Astrocyte (in vitro differentiated cells and primary cell): Measurements from ENCODE around the gene ACSBG1. TPM values are rescaled to one million over a fixed set of nuclear protein-coding genes. Genes with fewer than 3 reads are reported as not detected.

Source experiments
- DNase-seq: peaks from one replicate; pipeline ENCODE4 v3.0.0-alpha.2; 2010; ENCODE audit warnings: low read depth
- FAIRE-seq: peaks from 2 replicates; lab custom pipeline; 2011; peaks lifted over from hg19 to GRCh38; lab: Jason Lieb, UNC
- H2AFZ ChIP-seq: 2 replicates; pipeline ENCODE4 v1.6.0; 2012; ENCODE audit warnings: low read depth, low read length, inconsistent platforms
- H3K27ac ChIP-seq: 2 replicates; pipeline ENCODE4 v1.5.1; 2011; ENCODE audit warnings: low read depth, low read length, inconsistent platforms
- H3K27me3 ChIP-seq: 2 replicates; pipeline ENCODE4 v1.6.0; 2011; ENCODE audit warnings: low read length, inconsistent platforms; ENCODE audit not compliant: insufficient read depth
- H3K36me3 ChIP-seq: 2 replicates; pipeline ENCODE4 v1.5.1; 2011; ENCODE audit warnings: low read length, inconsistent platforms; ENCODE audit not compliant: insufficient read depth
- H3K4me1 ChIP-seq: 2 replicates; pipeline ENCODE4 v1.5.1; 2011; ENCODE audit warnings: low read length, inconsistent platforms; ENCODE audit not compliant: insufficient read depth
- H3K4me2 ChIP-seq: 2 replicates; pipeline ENCODE4 v1.6.0; 2012; ENCODE audit warnings: low read length, inconsistent platforms
- H3K4me3 ChIP-seq: 2 replicates; pipeline ENCODE4 v1.5.1; 2011; ENCODE audit warnings: low read depth, mild to moderate bottlenecking, low read length, inconsistent platforms; ENCODE audit not compliant: insufficient read depth
- H3K79me2 ChIP-seq: 2 replicates; pipeline ENCODE4 v1.6.0; 2012; ENCODE audit warnings: mild to moderate bottlenecking, low read length, inconsistent platforms; ENCODE audit not compliant: insufficient read depth
- H3K9ac ChIP-seq: 2 replicates; pipeline ENCODE4 v1.6.0; 2012; ENCODE audit warnings: mild to moderate bottlenecking, low read length, inconsistent platforms
- H3K9me3 ChIP-seq: 2 replicates; pipeline ENCODE4 v1.5.1; 2012; ENCODE audit warnings: low read depth, mild to moderate bottlenecking, low read length, inconsistent platforms; ENCODE audit not compliant: insufficient read depth
- H4K20me1 ChIP-seq: 2 replicates; pipeline ENCODE4 v1.6.0; 2012; ENCODE audit warnings: low read length, inconsistent platforms; ENCODE audit not compliant: insufficient read depth
- H3K27ac Mint-ChIP-seq: one replicate; pipeline ENCODE4 v1.8.0; 2021; ENCODE audit warnings: mild to moderate bottlenecking, mixed read lengths; ENCODE audit not compliant: unreplicated experiment
- H3K27me3 Mint-ChIP-seq: one replicate; pipeline ENCODE4 v1.8.0; 2021; ENCODE audit warnings: low read depth, mixed read lengths; ENCODE audit not compliant: unreplicated experiment
- H3K36me3 Mint-ChIP-seq: one replicate; pipeline ENCODE4 v1.8.0; 2021; ENCODE audit warnings: low read depth, mixed read lengths; ENCODE audit not compliant: unreplicated experiment
- H3K4me1 Mint-ChIP-seq: one replicate; pipeline ENCODE4 v1.8.0; 2021; ENCODE audit warnings: low read depth, mixed read lengths; ENCODE audit not compliant: unreplicated experiment
- H3K4me3 Mint-ChIP-seq: one replicate; pipeline ENCODE4 v1.8.0; 2021; ENCODE audit warnings: mild to moderate bottlenecking, moderate library complexity, mixed read lengths; ENCODE audit not compliant: unreplicated experiment
- H3K9me3 Mint-ChIP-seq: one replicate; pipeline ENCODE4 v1.8.0; 2021; ENCODE audit warnings: mild to moderate bottlenecking, mixed read lengths; ENCODE audit not compliant: unreplicated experiment
- CTCF ChIP-seq: IDR thresholded peaks from 2 replicates; pipeline ENCODE4 v1.5.1; 2011; ENCODE audit warnings: low read depth, mild to moderate bottlenecking, inconsistent platforms, low read length, moderate library complexity; ENCODE audit not compliant: insufficient read depth
- EZH2 ChIP-seq: IDR thresholded peaks from 2 replicates; pipeline ENCODE4 v1.6.1; 2012; ENCODE audit warnings: mild to moderate bottlenecking, low read length, inconsistent platforms; ENCODE audit not compliant: insufficient read depth
- total RNA-seq: library from RNA; stranded (reverse); gene quantifications from 2 replicates; pipeline ENCODE4 v1.2.1, GENCODE V29; 2021

The ACSBG1 gene
- total RNA-seq, 1 donor from 2014 or later: not detected

GRCh38 chr15:78256044-78256437, 21.7 kb upstream of the ACSBG1 start:
- FAIRE-seq (no peak), DNase-seq (no peak)
- H3K27ac Mint-ChIP-seq: no peak overlapping the region
- H3K4me2 ChIP-seq: no peak overlapping the region
- no peaks in the 10 kb centered on the region for H3K9me3 ChIP-seq
- no peaks in the 10 kb centered on the region for H3K79me2 ChIP-seq
- H3K27me3 Mint-ChIP-seq: peaks cover 7% of the 10 kb centered on the region
- TF ChIP-seq CTCF (no peak), EZH2 (no peak)
- H3K9me3 Mint-ChIP-seq: peaks cover 9% of the 10 kb centered on the region
- H3K4me3 ChIP-seq: no peak overlapping the region
- H3K36me3 Mint-ChIP-seq: no peaks in the 10 kb centered on the region
- H2AFZ ChIP-seq: no peak overlapping the region
- no peaks in the 10 kb centered on the region for H3K4me1 Mint-ChIP-seq
- no peaks in the 10 kb centered on the region for H3K36me3 ChIP-seq
- no peaks in the 10 kb centered on the region for H3K4me1 ChIP-seq
- no peak overlapping the region for H3K9ac ChIP-seq
- no peaks in the 10 kb centered on the region for H4K20me1 ChIP-seq
- no peaks in the 10 kb centered on the region for H3K27me3 ChIP-seq
- no peak overlapping the region for H3K4me3 Mint-ChIP-seq
- H3K27ac ChIP-seq: no peak overlapping the region

DNA sequence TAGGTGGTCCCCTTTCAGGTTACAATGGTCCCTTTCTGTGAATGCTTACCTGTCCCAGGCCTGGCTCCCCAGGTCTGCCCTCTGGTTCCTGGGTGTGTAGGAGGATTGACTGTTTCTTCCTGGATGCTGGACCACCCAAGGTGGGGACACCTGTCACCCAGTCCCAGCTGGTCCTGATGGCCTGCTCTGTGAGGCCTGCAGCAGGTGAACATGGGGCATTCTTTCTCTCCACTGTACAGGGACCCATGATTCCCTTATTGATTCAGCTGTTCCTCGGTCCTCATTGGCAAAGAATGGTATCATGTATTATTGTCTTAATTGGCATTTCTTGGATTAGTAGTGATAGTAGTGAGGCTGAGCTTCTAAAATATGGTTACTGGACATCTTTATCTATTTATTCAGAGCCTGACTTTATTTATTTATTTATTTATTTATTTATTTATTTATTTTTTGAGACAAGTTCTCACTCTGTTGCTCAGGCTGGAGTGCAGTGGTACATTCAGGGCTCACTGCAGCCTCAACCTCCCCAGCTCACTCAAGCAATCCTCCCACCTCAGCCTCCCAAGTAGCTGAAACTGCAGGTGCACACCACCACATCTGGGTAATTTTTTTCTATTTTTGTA, 21.2 kb upstream of the ACSBG1 start:
- no peaks in the 10 kb centered on the region for H3K36me3 Mint-ChIP-seq
- H3K4me1 Mint-ChIP-seq: no peaks in the 10 kb centered on the region
- Histone ChIP-seq H3K79me2 (no peaks in the 10 kb centered on the region), H3K4me2 (no peak overlapping the region), H2AFZ (no peak overlapping the region), H3K36me3 (no peaks in the 10 kb centered on the region), H3K9me3 (no peaks in the 10 kb centered on the region), H3K27ac (no peak overlapping the region), H3K4me1 (no peaks in the 10 kb centered on the region), H3K9ac (no peak overlapping the region), H3K4me3 (no peak overlapping the region), H4K20me1 (no peaks in the 10 kb centered on the region), H3K27me3 (no peaks in the 10 kb centered on the region)
- H3K9me3 Mint-ChIP-seq: peaks cover 8% of the 10 kb centered on the region
- FAIRE-seq (no peak), DNase-seq (no peak)
- no peak overlapping the region for H3K27ac Mint-ChIP-seq
- no peak overlapping the region for H3K4me3 Mint-ChIP-seq
- peaks cover 6% of the 10 kb centered on the region for H3K27me3 Mint-ChIP-seq
- TF ChIP-seq EZH2 (no peak), CTCF (no peak)

DNA sequence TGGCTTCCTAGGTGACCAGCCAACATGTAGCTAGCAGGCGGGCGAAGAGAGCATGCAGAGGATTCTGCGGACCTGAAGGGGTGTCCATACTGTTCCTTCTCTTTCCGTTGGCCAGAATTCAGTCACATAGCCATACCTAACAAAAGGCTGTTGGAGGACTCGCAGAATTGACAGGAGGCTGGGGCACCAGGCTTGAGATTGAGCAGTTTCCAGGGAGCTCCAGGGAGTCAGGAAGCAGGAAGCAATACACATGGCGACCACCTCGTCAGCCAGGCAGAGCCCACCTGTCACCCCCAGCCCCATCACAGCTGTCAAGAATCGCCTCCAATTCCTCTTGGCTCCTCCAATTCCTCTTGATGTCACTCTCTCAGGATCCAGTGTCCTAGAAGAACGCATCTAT, 16.8 kb upstream of the ACSBG1 start:
- no peak overlapping the region for H3K27ac ChIP-seq
- H3K27me3 Mint-ChIP-seq: peaks cover 10% of the 10 kb centered on the region
- no peaks in the 10 kb centered on the region for H3K36me3 ChIP-seq
- no peak for DNase-seq
- no peaks in the 10 kb centered on the region for H4K20me1 ChIP-seq
- TF ChIP-seq EZH2 (no peak), CTCF (no peak)
- H3K4me1 Mint-ChIP-seq: no peaks in the 10 kb centered on the region
- H3K4me1 ChIP-seq: no peaks in the 10 kb centered on the region
- no peak overlapping the region for H3K4me2 ChIP-seq
- FAIRE-seq: no peak
- no peak overlapping the region for H3K27ac Mint-ChIP-seq
- H3K4me3 ChIP-seq: no peak overlapping the region
- no peak overlapping the region for H2AFZ ChIP-seq
- peaks cover 6% of the 10 kb centered on the region for H3K9me3 Mint-ChIP-seq
- no peak overlapping the region for H3K9ac ChIP-seq
- H3K27me3 ChIP-seq: no peaks in the 10 kb centered on the region
- no peaks in the 10 kb centered on the region for H3K79me2 ChIP-seq
- H3K9me3 ChIP-seq: no peaks in the 10 kb centered on the region
- no peaks in the 10 kb centered on the region for H3K36me3 Mint-ChIP-seq
- H3K4me3 Mint-ChIP-seq: no peak overlapping the region
